HCT116 (cell line): ENCODE data around the gene OR2A12. TPM values are rescaled to one million over a fixed set of nuclear protein-coding genes. Genes with fewer than 3 reads are reported as not detected.
"Not testable (repeated sequence)": the region's sequence is repeated elsewhere in the genome, so short reads cannot be mapped to it uniquely, and the experiment has no call there.

Source experiments
- ATAC-seq: fragments of 200-7000 bp; cut with Tn5 transposase; 2 replicates; pipeline ENCODE4 v1.9.1; 2020; ENCODE audit warnings: mild to moderate bottlenecking, moderate library complexity
- BruUV-seq: library from RNA; stranded (reverse); fragments of 400-500 nt; replicated peaks from 2 replicates; lab custom pipeline; 2021; lab: Mats Ljungman, UMichigan
- CTCF ChIA-PET: fragments of 300-600 bp; sonication (Branson Sonifier 250); formaldehyde crosslinking; loops from one replicate; lab custom pipeline; 2021; ENCODE audit warnings: antibody characterized with exemption; lab: Charles Lee
- POLR2A ChIA-PET: fragments of 300-600, 350-600 bp; sonication (Branson Sonifier 250); formaldehyde crosslinking; loops from one replicate; lab custom pipeline; 2021; ENCODE audit warnings: antibody characterized with exemption; lab: Charles Lee
- RAD21 ChIA-PET, 2 experiments: fragments of 300-600 bp; sonication (Branson Sonifier 250); formaldehyde crosslinking; loops; one replicate each; lab custom pipeline; 2023; ENCODE audit warnings: low total read pairs in 2 of 2; ENCODE audit not compliant: uncharacterized antibody in 2 of 2, unreplicated experiment in 2 of 2, low non-redundant PET in 1 of 2; lab: Charles Lee
- DNase-seq: peaks from one replicate; pipeline ENCODE4 v3.0.0-alpha.2; 2010; ENCODE audit warnings: low read depth, low spot score
- H2AFZ ChIP-seq: fragments of 200-600 bp; shearing (Covaris generic), sonication (generic); 2 replicates; pipeline ENCODE4 v1.6.1; 2017; ENCODE audit warnings: low read depth, mixed run types, mixed read lengths, antibody characterized with exemption, low read length; ENCODE audit not compliant: poor library complexity, severe bottlenecking
- H3K27ac ChIP-seq: 2 replicates; pipeline ENCODE4 v1.5.1; 2012; ENCODE audit warnings: low read depth, low read length
- H3K27me3 ChIP-seq: fragments of 200-600 bp; sonication (generic); 2 replicates; pipeline ENCODE4 v1.6.1; 2016; ENCODE audit warnings: mixed run types, low read length, mixed read lengths; ENCODE audit not compliant: insufficient read depth
- H3K36me3 ChIP-seq, 2 experiments: fragments of 200-500 bp in 1 of 2; fragments of 200-600 bp in 1 of 2; sonication (Bioruptor generic) in 1 of 2; sonication (generic) in 1 of 2; 2 replicates each; pipeline versions ENCODE4 v1.5.1 to v1.6.1; 2014 to 2016; ENCODE audit warnings: low read length in 2 of 2, inconsistent platforms in 1 of 2, mixed read lengths in 1 of 2, mixed run types in 1 of 2; ENCODE audit not compliant: insufficient read depth in 2 of 2, control insufficient read depth in 1 of 2
- H3K4me1 ChIP-seq, 2 experiments: fragments of 200-600 bp in 1 of 2; sonication (generic) in 1 of 2; 2 replicates each; pipeline versions ENCODE4 v1.5.1 to v1.6.1; 2012 to 2017; ENCODE audit warnings: low read length in 2 of 2, inconsistent platforms in 1 of 2, mild to moderate bottlenecking in 1 of 2, mixed read lengths in 1 of 2, mixed run types in 1 of 2, moderate library complexity in 1 of 2; ENCODE audit not compliant: insufficient read depth in 2 of 2, control insufficient read depth in 1 of 2
- H3K4me2 ChIP-seq: fragments of 200-600 bp; sonication (generic); 2 replicates; pipeline ENCODE4 v1.6.1; 2017; ENCODE audit warnings: mixed run types, low read length, mixed read lengths
- H3K4me3 ChIP-seq, 2 experiments: fragments of 200-600 bp in 1 of 2; sonication (generic) in 1 of 2; replicated peaks in 1 of 2; 2 replicates each; pipeline ENCODE4 v1.5.1; 2011 to 2016; ENCODE audit warnings: low read length in 2 of 2, control low read depth in 1 of 2, low read depth in 1 of 2, mild to moderate bottlenecking in 1 of 2, mixed read lengths in 1 of 2, mixed run types in 1 of 2
- H3K79me2 ChIP-seq: fragments of 200-600 bp; sonication (generic); 2 replicates; pipeline ENCODE4 v1.6.1; 2017; ENCODE audit warnings: mild to moderate bottlenecking, mixed run types, low read length, moderate library complexity, mixed read lengths; ENCODE audit not compliant: insufficient read depth
- H3K9ac ChIP-seq: fragments of 200-600 bp; sonication (generic); 2 replicates; pipeline ENCODE4 v1.6.1; 2016; ENCODE audit warnings: low read length, mixed read lengths
- H3K9me2 ChIP-seq: fragments of 200-600 bp; sonication (generic), shearing (Covaris generic); 2 replicates; pipeline ENCODE4 v1.6.1; 2017; ENCODE audit warnings: mixed run types, mild to moderate bottlenecking, moderate library complexity; ENCODE audit not compliant: insufficient read depth
- H3K9me3 ChIP-seq, 2 experiments: fragments of 200-500 bp in 1 of 2; fragments of 200-600 bp in 1 of 2; sonication (Bioruptor generic) in 1 of 2; sonication (generic) in 1 of 2; 2 replicates each; pipeline ENCODE4 v1.6.1; 2014 to 2017; ENCODE audit warnings: low read length in 2 of 2, mixed read lengths in 2 of 2, inconsistent platforms in 1 of 2, low read depth in 1 of 2, mild to moderate bottlenecking in 1 of 2, mixed run types in 1 of 2, moderate library complexity in 1 of 2; ENCODE audit not compliant: control insufficient read depth in 1 of 2, insufficient read depth in 1 of 2
- H4K20me1 ChIP-seq: fragments of 200-600 bp; sonication (generic), shearing (Covaris generic); 2 replicates; pipeline ENCODE4 v1.6.1; 2017; ENCODE audit warnings: mixed run types, mild to moderate bottlenecking, moderate library complexity; ENCODE audit not compliant: insufficient read depth
- CEBPB ChIP-seq: IDR thresholded peaks from 2 replicates; pipeline ENCODE4 v1.6.1; 2012; ENCODE audit warnings: low read depth
- EGR1 ChIP-seq: IDR thresholded peaks from 2 replicates; pipeline ENCODE4 v1.6.1; 2012; ENCODE audit warnings: low read depth
- ELF1 ChIP-seq: IDR thresholded peaks from 2 replicates; pipeline ENCODE4 v1.6.1; 2012; ENCODE audit warnings: low read depth, borderline replicate concordance
- EZH2 ChIP-seq: fragments of 200-600 bp; sonication (generic); IDR thresholded peaks from 2 replicates; pipeline ENCODE4 v1.6.1; 2017; ENCODE audit warnings: antibody characterized with exemption, mixed run types
- EZH2phosphoT487 ChIP-seq: fragments of 200-600 bp; IDR thresholded peaks from 2 replicates; pipeline ENCODE4 v1.6.1; 2018; ENCODE audit warnings: antibody characterized with exemption, borderline replicate concordance
- FOSL1 ChIP-seq: IDR thresholded peaks from 2 replicates; pipeline ENCODE4 v1.6.1; 2012; ENCODE audit warnings: low read depth
- POLR2AphosphoS5 ChIP-seq: IDR thresholded peaks from 2 replicates; pipeline ENCODE4 v1.6.1; 2011; ENCODE audit warnings: mild to moderate bottlenecking, low read depth, low read length, moderate library complexity
- RAD21 ChIP-seq: IDR thresholded peaks from 2 replicates; pipeline ENCODE4 v1.6.1; 2012; ENCODE audit warnings: low read depth, mild to moderate bottlenecking
- YY1 ChIP-seq: IDR thresholded peaks from 2 replicates; pipeline ENCODE4 v1.6.1; 2011; ENCODE audit warnings: low read length, low read depth, moderate library complexity, mild to moderate bottlenecking; ENCODE audit not compliant: insufficient replicate concordance; ENCODE audit errors: extremely low read depth
- ZBTB33 ChIP-seq: IDR thresholded peaks from 2 replicates; pipeline ENCODE4 v1.6.1; 2011; ENCODE audit warnings: mild to moderate bottlenecking, low read length, moderate library complexity; ENCODE audit not compliant: insufficient replicate concordance; ENCODE audit errors: extremely low read depth
- intact Hi-C: fragments of 100-400 bp; cut with micrococcal nuclease; formaldehyde crosslinking; loops from 2 replicates; pipeline ENCODE4 v1.10.0; 2022
- total RNA-seq: library from RNA; stranded (reverse); gene quantifications from one replicate; pipeline ENCODE4 v1.2.1, GENCODE V29; 2021; ENCODE audit not compliant: unreplicated experiment

The OR2A12 gene
- total RNA-seq, 1 experiment from 2014 or later, result not detected

GRCh38 chr7:144050093-144050492 lies 36.0 kb upstream of the OR2A12 start:
- Histone ChIP-seq H3K9ac (no peak overlapping the region), H3K4me1 (no peaks in the 10 kb centered on the region), H3K9me3 (no peaks in the 10 kb centered on the region), H2AFZ (no peak overlapping the region), H3K9me2 (no peaks in the 10 kb centered on the region), H3K4me2 (no peak overlapping the region), H3K36me3 (no peaks in the 10 kb centered on the region), H3K4me3 (no peak overlapping the region), H3K27ac (no peak overlapping the region), H4K20me1 (no peaks in the 10 kb centered on the region), H3K27me3 (no peaks in the 10 kb centered on the region), H3K79me2 (no peaks in the 10 kb centered on the region)
- CTCF ChIA-PET, result no interaction called here
- DNase-seq, result no peak
- no peak for ATAC-seq
- POLR2A ChIA-PET, result no interaction called here
- RAD21 ChIA-PET, result no interaction called here
- intact Hi-C loops, result no loop called here
- no peak for TF ChIP-seq YY1
- TF ChIP-seq ZBTB33, result no peak
- no peak for TF ChIP-seq EZH2phosphoT487
- TF ChIP-seq RAD21, result no peak
- TF ChIP-seq CEBPB, result no peak
- no peak for TF ChIP-seq EZH2
- no peak for TF ChIP-seq EGR1
- no peak for TF ChIP-seq ELF1
- TF ChIP-seq POLR2AphosphoS5, result no peak
- no peak for TF ChIP-seq FOSL1
- BruUV-seq, result no TSS peak

- H2AFZ ChIP-seq, DNase-seq, H3K9me3 ChIP-seq, BruUV-seq, RAD21 ChIA-PET, H3K27me3 ChIP-seq, H4K20me1 ChIP-seq, ATAC-seq, H3K4me1 ChIP-seq, H3K9ac ChIP-seq, H3K4me2 ChIP-seq, H3K4me3 ChIP-seq, CTCF ChIA-PET, H3K79me2 ChIP-seq, POLR2A ChIA-PET, H3K36me3 ChIP-seq, H3K27ac ChIP-seq, H3K9me2 ChIP-seq, intact Hi-C loops: not testable (repeated sequence)
Measured at GRCh38 chr7:144050884-144051283, 35.2 kb upstream of the OR2A12 start.
